Stimulated activated CD8-positive, alpha-beta memory T cell treated with anti-CD3 and anti-CD28 coated beads, Interleukin-15, amount 100 ng/mL, for 48 hours (primary cell): Measurements from ENCODE around the gene IGDCC3.

ENCODE experiments used
- DNase-seq, 2 donors: peaks; one replicate each; pipeline ENCODE4 v3.0.0-alpha.2; 2020; ENCODE audit warnings: low read depth in 2 of 2

Gene IGDCC3

DNA sequence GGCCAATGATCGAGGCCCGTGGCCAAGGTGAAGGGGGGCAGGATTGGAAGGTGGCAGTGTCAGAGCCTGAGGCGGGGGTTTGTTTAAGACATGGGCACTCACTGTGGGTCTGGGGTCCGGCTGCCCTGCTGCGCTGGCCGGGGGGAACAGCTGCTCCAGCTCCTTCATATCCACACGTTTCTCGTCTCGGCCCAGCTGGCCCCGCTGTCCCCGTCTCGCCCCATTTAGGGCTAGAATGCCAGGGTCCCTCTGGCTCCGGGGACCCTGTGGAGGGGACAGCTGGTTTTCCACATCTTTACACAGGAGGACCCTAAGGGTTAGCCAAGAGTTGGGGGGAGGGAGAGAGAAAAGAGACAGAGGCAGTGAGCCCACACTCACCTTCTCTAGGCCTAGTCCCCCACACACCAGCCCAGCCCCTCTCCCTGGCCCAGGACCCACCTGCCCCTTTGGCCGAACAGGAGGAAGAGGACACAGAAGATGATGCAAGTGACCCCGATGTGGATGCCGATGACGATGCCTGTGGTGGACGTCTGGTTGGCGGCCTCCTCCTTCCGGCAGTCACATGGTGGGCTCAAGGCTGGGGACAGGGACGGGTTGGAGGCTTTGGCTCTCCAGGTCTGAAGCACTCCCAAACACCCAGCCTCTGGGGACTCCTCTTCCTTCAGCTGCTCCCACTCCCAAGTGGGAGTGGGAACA lies 48.4 kb downstream of the IGDCC3 start:
- DNase-seq: no peak

DNA sequence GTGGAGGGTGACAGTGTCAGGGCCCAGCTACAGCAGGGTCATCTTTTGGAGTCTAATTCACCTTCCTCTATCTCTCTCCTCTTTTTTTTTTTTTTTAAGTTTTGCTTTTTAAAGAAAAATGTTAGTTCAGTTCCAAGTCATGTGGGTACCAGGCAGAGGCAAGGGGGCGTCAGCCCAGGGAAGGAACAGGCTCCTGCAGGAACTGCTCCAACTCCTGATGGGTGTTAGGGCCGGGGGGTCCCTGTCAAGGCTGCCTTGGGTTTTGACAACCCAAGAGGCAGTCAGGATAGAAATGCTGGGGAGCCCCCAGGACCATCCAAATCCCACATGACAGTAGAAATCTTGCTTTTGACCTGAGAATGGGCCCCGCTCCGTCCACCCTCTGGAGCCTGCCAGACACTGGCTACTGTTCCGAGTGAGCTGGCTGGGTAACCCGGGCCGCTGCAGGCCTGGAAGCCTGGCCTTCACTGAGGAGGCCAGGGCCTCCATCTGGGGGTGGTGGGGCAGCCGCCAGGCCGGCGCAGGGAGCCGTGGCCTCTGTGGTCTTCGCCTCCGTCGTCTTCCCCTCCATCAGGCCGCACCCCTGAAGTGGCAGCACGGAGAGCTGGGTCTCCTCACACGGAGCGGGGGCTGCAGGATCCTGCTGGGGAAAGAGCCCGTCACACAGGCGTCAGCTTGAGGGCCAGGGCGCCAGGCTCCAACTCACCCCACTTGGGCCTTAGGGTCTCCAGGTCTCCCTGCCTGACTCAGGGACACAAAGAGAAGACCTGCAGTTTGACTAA lies 49.1 kb downstream of the IGDCC3 start:
- no peak for DNase-seq

DNA sequence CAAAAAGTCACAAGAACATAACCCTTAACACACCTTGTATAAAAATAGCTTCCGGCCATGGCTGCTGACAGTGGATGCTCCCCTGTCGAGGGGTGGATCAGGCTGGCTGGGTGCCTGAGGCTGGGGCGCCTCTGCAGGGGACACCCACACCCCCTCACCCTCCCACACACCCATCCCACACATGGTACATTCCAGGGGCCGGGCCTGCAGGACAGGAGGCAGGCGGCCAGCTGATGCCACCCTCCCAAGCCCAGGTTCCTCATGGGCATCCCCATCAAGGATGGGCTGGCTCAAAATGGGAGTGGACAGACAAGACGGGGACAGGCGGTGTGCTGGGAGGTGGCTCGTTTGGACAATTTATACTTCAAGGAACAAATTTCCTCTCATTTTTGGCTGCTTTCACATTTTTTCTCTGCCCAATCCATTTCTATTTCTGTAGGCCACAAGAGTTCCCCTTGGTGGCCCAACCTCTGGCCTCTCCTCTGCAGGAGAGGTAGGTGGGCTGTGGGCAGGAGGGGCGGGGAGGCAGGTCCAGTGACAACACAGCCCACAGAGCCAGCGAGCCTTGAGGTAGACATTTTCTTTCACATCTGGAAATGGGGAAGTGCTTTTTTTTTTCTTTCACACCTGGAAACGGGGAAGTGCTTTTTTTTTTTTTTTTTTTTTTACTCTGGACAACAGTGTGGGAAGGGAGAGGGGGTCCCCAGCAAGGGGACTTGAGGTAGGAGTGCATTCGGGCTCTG lies 50.0 kb downstream of the IGDCC3 start:
- DNase-seq: no peak

DNA sequence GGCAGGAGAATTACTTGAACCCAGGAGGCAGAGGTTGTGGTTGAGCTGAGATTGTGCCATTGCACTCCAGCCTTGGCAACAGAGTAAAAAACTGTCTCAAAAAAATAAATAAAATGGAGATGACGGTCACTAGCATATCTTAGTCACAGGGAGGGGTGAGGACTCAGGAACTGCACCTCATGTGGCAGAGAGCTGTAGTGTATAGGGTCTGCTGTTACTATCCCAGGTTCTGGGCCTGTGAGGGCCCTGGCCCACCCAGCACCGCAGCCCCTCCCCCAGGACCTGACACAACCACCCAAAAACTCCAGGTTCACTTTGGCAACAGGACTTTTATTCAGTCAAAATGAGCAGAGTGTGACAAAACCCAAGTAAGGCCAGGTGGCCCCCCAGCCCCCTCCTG lies 51.0 kb downstream of the IGDCC3 start:
- DNase-seq: no peak

DNA sequence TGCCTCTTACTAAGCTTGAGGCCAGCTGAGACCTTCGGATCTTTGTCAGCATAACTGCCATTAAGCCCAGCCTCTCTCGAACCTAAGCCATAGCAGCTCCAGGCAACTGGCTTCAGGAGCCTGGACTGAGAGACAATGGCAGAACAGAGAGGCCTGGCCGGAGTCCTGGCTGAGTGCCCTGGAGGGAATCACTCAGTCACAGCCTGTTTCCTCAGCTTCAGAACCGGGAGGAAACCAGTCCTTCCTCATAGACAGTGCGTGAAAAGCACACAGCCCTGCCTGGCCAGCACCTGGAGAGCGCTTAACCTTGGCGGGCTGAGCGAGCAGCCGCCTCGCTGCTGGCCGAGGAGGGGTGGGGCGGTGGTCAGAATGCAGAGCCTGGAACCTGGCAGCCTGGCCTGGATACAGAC lies 51.7 kb downstream of the IGDCC3 start:
- DNase-seq: no peak

DNA sequence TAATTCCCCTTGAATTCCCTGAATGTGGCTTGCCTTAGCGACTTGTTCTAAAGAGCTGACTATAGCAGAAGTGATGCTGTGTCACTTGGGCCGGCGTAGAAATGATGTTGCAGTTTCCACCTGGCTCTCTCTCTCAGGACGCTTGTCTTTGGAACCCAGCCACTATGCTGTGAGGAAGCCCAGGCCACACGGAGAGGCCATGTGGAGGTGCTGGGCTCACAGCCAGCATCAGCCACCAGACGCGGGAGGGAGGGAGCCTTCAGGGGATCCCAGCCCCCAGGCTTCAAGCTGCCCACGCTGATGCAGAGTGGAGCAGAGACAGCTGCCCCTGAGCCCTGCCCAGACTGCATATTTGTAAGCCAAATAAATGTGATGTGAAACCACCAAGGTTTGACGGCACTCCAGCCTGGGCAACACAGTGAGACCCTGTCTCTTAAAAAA lies 54.7 kb downstream of the IGDCC3 start:
- no peak for DNase-seq

DNA sequence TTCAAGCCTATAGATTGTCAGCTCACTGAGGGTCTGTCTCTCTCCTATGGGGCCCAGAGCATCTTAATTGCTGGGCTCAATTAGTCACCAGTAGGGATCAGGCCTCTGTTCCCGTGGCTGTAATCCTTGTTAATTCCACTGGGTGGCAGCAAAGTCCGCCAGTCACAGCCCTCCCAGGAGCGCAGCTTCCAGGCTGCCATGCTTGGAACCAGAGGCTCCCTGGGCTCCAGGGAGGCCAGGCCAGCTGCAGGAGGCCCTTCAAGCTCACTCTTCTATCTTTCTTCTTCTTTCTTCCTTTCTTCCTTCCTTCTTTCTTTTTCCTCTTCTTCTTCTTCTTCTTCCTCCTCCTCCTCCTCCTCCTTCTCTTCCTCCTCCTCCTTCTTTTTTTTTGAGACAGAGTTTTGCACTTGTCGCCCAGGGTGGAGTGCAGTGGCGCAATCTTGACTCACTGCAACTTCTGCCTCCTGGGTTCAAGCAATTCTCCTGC lies 58.9 kb downstream of the IGDCC3 start:
- peak; percentile 61 to 62 for DNase-seq

DNA sequence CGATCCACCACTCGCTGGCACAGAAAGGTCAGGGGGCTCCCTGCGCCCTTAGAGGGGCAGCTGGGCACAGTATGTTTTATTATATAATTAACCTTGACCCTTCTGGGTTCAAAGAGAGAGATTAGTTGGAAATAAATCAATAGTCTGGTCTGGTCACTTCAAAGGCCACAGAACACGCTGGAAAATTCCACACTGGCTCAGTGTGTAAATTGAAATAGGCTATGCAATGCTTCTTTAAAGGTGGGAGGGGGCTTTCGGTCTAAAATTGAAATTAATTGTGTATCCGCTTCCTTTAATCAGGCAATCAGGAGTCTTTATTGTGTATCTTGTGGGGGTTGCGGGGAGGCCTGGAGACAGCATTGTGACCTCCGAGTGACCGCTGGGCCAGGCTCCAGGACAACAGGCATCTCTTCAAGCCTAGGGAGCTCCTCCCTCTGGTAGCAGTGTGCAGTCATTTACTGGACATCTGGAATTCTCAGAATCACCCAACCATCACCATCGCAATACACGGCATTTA lies 65.3 kb downstream of the IGDCC3 start:
- no peak for DNase-seq

DNA sequence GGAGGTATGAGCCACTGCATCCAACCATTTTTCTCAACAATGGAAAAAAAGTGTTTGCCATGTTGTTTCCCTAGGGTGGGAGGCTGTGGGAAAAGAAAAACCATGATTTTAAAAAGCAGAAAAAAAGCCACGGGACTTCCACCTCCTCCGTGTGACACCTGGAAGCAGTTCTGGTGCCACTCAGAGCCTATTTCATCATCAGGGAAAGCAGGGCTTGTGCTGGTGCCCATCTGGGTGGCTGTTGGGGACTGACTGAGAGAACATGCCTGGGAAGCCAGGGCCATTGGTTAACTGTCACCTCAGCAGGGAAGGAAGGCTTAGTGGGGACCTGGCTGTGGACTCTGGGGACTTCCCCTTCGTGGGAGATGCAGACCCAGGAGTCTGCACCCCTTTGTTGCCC lies 66.0 kb downstream of the IGDCC3 start:
- DNase-seq: no peak

DNA sequence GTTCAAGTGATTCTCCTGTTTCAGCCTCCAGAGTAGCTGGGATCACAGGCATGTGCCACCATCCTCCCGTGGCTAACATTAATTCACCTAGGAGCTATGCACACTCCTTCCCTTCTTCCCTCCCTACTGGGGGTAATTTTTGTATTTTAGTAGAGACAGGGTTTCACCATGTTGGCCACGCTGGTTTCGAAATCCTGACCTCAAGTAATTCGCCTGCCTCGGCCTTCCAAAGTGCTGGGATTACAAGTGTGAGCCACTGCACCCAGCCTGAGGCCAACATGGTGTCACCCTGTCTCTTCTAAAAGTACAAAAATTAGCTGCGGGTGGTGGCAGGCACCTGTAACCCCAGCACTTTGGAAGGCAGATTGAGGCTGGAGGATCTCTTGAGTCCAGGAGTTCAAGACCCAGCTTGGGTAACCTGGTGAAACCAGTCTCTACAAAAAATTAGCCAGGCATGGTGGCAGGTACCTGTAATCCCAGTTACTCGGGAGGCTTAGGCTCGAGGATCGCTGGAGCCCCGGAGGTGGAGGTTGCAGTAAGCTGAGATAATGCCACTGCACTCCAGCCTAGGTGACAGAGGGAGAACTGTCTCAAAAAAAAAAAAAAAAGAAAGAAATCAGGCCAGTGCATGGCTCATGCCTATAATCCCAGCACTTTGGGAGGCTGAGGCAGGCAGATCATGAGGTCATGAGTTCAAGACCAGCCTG lies 67.2 kb downstream of the IGDCC3 start:
- no peak for DNase-seq

DNA sequence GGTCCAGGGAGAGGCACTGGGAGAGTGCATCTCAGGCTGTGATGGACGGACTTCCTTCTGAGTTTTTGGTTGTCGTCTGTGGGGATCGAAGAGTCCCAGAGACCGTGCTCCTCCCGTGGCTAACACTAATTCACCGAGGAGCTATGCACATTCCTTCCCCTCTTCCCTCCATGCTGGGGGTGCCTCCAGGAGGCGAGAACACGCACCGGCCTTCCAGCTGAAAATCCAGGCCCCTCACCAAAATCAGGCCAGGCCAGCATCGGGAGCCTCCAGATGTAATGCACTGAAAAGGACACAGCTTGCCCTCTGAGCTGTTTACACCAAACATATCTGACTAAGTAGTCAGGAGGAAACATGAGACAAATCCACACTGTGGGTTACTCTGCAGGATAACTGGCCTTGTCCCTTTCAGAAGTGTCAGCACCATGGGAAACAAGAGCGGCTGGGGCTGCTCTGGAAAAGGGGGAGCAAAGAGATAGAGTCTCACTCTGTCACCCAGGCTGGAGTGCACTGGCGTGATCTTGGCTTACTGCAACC lies 67.9 kb downstream of the IGDCC3 start:
- no peak for DNase-seq

DNA sequence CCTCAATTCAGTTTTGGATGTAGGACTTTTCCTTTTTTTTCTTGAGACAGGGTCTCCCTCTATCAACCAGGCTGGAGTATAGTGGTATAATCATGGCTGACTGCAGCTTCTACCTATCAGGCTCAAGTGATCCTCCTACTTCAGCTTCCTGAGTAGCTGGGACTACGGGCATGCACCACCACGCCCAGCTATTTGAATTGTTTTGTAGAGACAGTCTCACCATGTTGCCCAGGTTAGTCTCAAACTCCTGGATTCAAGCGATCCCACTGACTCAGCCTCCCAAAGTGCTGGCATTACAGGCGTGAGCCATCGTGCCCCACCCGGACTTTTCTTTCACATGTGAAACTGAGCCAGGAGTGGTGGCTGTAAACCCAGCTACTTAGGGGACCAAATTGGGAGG lies 69.8 kb downstream of the IGDCC3 start:
- DNase-seq: no peak

DNA sequence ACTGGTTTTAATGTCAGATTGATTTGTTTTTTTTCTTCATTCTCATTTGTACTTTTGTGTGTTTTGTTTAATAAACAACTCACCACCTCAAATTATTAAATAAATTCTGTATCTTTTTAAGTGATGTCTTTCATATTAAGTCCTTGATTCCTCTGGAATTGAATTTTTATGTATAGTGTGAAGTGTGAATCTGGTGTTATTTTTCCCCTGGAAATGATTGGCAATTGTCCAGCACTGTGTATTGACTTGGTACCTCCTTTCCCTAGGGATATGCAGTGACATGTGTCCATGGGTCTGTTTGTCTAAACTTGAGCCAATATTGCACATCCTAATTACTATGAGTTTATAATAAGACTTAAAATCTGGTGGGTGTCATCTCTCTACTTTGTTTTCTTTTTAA lies 71.3 kb downstream of the IGDCC3 start:
- DNase-seq: no peak

DNA sequence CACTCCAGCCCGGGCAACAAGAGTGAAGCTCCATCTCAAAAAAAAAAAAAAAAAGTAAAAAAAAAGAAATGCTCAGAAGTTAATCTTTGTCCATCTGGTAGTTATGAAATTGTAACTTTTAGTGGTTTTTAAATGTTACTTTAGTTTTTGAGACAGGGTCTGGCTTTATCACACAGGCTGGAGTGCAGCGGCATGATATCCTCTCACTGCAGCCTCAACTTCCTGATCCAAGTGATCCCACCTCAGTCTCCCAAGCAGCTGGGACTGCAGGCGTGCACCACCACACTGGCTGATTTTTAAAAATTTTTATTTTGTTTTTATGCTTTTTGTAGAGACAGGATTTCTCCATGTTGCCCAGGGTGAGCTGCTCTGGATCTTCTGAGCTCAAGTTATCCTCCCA lies 72.0 kb downstream of the IGDCC3 start:
- DNase-seq: no peak

DNA sequence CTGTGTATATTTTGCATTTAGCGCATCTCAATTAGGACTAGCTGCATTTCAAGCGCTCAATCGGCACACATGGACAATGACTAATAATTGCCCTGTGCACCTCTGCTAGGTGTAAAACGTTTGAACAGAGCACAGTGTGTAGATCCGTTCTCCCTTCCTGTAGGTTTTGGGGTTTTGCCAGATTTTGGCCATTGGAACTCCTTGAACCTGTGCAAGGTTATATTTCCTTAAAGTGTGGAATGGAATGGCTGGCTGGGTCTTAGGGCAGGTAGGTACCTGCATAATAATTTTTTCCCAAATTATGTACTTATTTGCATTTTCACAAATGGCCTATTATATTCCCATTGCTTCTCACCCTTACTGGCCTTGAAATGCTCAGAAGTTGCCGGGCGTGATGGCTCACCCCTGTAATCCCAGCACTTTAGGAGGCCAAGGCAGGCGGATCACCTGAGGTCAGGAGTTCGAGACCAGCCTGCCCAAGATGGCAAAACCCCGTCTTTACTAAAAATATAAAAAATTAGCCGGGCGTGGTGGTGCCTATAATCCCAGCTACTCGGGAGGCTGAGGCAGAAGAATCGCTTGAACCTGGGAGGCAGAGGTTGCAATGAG lies 72.5 kb downstream of the IGDCC3 start:
- no peak for DNase-seq

DNA sequence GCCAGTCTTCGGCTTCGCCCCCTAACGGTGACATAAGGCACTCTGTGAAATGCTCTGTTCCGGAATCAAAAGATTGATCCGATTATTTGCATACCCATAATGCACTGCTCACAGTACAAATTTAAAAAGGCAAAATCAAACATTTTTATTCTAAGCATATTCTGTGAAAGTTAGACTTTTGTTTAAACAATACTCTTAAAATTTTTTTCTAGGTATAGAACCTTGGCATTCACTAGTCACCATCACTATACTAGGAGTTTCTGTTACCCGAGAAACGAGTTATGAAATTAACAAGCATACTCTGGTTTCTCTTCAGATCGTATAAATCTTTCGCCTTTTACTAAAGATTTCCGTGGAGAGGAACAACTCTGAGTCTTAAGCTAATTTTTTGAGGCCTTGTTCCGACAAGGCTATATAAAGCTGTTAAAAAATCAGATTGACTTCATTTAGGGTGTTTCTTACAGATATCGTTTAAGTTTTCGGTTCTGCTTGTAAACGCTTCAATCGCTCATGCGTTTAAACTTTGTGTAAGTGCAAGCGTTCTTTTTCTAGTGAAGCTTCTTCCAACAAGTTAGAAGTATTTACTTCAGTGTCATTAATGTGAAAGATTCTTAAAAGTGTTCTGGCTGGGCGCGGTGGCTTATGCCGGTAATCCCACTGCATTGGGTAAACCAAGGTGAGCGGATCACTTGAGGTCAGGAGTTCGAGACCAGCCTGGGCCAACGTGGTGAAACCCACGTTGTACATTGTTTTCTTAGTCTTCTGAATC lies 73.2 kb downstream of the IGDCC3 start, which contains the start of gene RNU5B-1:
Gene RNU5B-1, plus strand, starts transcription at position 297 of the 769 bp plus-strand sequence.
- peak; percentile 73 to 77 for DNase-seq

DNA sequence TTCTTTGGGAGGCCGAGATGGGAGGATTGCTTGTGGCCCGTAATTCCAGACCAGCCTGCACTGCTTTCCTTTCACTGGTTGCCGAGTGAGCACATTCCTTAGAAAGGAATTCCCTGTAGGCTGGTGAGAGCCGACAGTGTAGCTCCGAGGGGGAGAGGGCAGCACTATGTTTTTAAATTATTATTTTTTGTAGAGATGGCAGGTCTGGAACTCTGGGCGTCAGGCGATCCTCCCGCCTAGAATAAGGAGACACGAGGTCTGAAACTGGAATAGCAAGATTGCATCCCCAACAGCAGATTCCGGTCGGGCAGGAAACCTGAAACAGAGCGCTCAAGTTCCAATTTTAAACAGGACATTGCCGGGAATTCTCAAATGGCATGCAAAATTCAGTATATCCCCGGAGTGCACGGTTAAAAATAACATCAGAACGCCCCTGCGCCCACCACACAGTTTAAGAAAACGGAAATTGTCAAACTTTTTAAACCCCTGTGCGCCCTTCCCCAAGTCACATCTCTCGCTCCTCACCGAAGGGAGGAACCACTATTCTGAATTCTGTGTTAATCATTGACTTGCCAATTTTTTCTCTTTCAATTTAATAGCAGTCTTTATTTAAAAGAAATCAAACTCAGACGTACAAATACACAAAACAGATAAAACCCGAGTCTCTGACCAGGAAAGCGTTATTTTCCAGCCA lies 74.0 kb downstream of the IGDCC3 start:
- DNase-seq: no peak

DNA sequence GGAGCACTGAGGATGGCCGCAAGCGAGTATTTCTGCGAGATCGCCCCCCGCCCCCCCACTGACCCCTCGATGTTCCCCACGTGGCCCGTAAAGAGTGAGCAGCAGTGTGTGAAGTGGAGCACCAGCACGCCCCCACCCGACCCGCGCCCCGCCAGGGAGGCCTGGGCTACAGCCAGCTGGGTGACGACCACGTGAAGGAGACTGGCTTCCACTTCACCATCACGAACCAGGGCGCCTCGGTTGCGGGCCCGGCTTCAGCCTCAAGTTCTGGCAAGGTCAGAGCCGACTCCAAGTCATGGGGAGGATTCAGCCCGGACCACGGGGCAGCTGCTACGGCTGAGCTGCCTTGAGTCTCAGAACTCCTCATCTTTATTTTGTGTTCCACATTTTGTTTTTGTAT lies 75.7 kb downstream of the IGDCC3 start:
- no peak for DNase-seq

DNA sequence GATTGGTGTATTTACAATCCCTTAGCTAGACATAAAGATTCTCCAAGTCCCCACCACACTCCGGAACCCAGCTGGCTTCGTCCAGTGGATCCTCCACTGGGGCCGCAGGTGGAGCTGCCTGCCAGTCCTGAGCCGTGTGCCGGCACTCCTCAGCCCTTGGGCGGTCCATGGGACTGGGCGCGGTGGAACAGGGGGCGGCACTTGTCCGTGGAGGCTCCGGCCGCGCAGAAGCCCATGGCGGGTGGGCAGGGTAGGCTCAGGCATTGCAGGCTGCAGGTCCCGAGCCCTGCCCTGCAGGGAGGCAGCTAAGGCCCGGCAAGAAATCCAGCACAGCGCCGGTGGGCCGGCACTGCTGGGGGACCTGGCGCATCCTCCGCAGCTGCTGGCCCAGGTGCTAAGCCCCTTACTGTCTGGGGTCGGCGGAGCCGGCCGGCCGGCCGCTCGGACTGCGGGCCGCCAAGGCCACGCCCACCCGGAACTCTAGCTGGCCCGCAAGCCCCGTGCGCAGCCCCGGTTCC lies 76.8 kb downstream of the IGDCC3 start:
- DNase-seq: no peak
